Activated T-helper 2 cell treated with anti-CD3 and anti-CD28 coated beads, Interferon-gamma antibody, Interleukin-2, Interleukin-4, amounts not matched to agents 10 μg/mL and 5 μg/mL and 100 μg/mL, durations not matched to agents 14 hours and 24 hours and 36 hours (primary cell): ENCODE results near the gene B4GALT1. TPM values are rescaled to one million over a fixed set of nuclear protein-coding genes. Genes with fewer than 3 reads are reported as not detected.

Source experiments
- DNase-seq: peaks from one replicate; pipeline ENCODE4 v3.0.0; 2021; ENCODE audit warnings: low spot score
- H3K27ac Mint-ChIP-seq: one replicate; pipeline ENCODE4 v1.8.0; 2021; ENCODE audit warnings: mixed read lengths
- H3K27me3 Mint-ChIP-seq: one replicate; pipeline ENCODE4 v1.8.0; 2021; ENCODE audit warnings: low read depth, mixed read lengths
- H3K36me3 Mint-ChIP-seq: one replicate; pipeline ENCODE4 v1.8.0; 2021; ENCODE audit warnings: low read depth, mixed read lengths
- H3K4me1 Mint-ChIP-seq: one replicate; pipeline ENCODE4 v1.8.0; 2021; ENCODE audit warnings: low read depth, mixed read lengths
- H3K4me3 Mint-ChIP-seq: one replicate; pipeline ENCODE4 v1.8.0; 2021; ENCODE audit warnings: low read depth, mild to moderate bottlenecking, moderate library complexity, mixed read lengths
- H3K9me3 Mint-ChIP-seq: one replicate; pipeline ENCODE4 v1.8.0; 2021; ENCODE audit warnings: mixed read lengths
- intact Hi-C: fragments of 100-400 bp; cut with micrococcal nuclease; formaldehyde crosslinking; loops from one replicate; pipeline ENCODE4 v1.15.1; 2023
- total RNA-seq: library from RNA; stranded (reverse); gene quantifications from 2 replicates; pipeline ENCODE4 v1.2.3, GENCODE V29; 2022

B4GALT1 gene
- total RNA-seq, 1 donor from 2014 or later: 60.6 TPM

GRCh38 chr9:33127881-33128280 lies 39.3 kb downstream of the B4GALT1 start:
- intact Hi-C loops: no loop called here
- Mint-ChIP-seq H3K36me3 (peaks cover 75% of the 10 kb centered on the region), H3K4me1 (peaks cover 24% of the 10 kb centered on the region), H3K4me3 (no peak overlapping the region), H3K9me3 (no peaks in the 10 kb centered on the region), H3K27me3 (no peaks in the 10 kb centered on the region), H3K27ac (peak overlapping the region; percentile 0)
- DNase-seq: no peak

DNA sequence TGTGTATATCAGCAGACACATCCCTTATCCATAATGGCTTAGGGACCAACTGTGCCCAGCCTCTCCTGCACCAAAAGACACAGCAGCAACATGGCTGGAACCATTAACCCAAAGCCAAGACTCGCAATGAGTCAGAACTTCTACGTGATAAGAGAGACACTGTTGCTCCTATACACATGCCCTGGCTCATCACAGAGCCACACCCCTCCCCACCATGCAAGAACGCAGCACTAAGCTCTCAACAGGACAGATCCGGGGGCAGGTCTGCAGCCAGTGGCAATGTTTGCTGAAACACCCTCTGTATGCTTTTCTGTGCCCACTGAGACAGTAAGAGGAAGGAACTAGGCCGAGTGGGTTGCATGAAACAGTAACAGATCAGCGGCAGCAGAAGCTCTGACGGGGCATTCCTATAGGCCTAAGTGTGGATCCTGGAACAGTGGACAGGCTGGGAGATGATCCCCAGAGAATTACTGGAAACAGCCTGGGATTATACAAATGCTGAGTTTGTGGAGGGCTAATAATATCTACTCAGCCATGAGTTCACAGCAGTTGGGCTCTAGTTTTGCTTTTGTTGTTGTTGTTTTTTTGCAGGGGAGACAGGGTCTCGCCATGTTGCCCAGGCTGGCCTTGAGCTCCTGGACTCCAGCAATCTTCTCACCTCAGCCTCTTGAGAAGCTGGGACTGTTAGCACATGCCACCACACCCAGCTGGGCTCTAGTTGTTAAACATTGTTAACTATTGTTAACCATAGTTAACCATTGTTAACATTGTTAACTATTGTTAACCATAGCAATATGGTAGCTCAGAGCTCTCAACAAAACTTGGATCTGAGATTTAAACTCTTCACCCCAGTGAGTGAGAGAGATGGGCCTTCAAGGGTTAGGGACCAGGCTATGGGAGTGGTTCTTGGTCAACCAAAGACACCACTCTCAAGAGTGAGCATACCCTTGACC lies 41.0 kb downstream of the B4GALT1 start:
- DNase-seq: no peak
- no peaks in the 10 kb centered on the region for H3K27me3 Mint-ChIP-seq
- peaks cover 19% of the 10 kb centered on the region for H3K4me1 Mint-ChIP-seq
- H3K9me3 Mint-ChIP-seq: no peaks in the 10 kb centered on the region
- no peak overlapping the region for H3K4me3 Mint-ChIP-seq
- intact Hi-C loops: no loop called here
- H3K36me3 Mint-ChIP-seq: peaks cover 60% of the 10 kb centered on the region
- peak overlapping the region; percentile 15 for H3K27ac Mint-ChIP-seq

DNA sequence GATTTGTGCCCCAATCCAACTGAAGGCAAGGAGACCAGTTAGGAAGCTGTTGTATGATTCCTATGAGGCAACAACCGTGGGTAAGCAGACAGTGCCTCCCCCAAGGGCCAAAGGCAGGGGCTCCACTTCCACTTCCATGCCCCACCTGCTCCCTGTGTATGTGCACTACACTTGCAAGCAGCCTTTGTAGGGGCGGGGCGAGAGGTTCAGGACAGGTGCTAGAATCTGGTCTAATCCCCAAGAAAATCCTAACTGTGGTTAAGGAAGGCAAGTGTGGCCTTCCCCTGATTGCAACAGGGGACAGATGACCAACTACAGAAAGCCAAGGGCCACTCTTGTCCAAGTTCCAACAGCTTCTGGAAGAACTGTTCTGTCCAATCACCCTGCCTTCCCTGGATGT lies 41.7 kb downstream of the B4GALT1 start:
- no peak for DNase-seq
- no peaks in the 10 kb centered on the region for H3K9me3 Mint-ChIP-seq
- H3K36me3 Mint-ChIP-seq: peaks cover 58% of the 10 kb centered on the region
- intact Hi-C loops: no loop called here
- no peaks in the 10 kb centered on the region for H3K27me3 Mint-ChIP-seq
- peaks cover 18% of the 10 kb centered on the region for H3K4me1 Mint-ChIP-seq
- H3K4me3 Mint-ChIP-seq: no peak overlapping the region
- H3K27ac Mint-ChIP-seq: no peak overlapping the region

- H3K27ac Mint-ChIP-seq: no peak overlapping the region
- H3K36me3 Mint-ChIP-seq: peaks cover 59% of the 10 kb centered on the region
- H3K27me3 Mint-ChIP-seq: no peaks in the 10 kb centered on the region
- no peak overlapping the region for H3K4me3 Mint-ChIP-seq
- intact Hi-C loops: no loop called here
- H3K4me1 Mint-ChIP-seq: peaks cover 17% of the 10 kb centered on the region
- no peaks in the 10 kb centered on the region for H3K9me3 Mint-ChIP-seq
- no peak for DNase-seq
Observed at GRCh38 chr9:33124751-33125381, 42.3 kb downstream of the B4GALT1 start.

GRCh38 chr9:33124046-33124445 lies 43.1 kb downstream of the B4GALT1 start:
- no peak overlapping the region for H3K4me3 Mint-ChIP-seq
- H3K9me3 Mint-ChIP-seq: no peaks in the 10 kb centered on the region
- no peak for DNase-seq
- H3K4me1 Mint-ChIP-seq: peaks cover 12% of the 10 kb centered on the region
- H3K36me3 Mint-ChIP-seq: peaks cover 56% of the 10 kb centered on the region
- intact Hi-C loops: no loop called here
- H3K27ac Mint-ChIP-seq: no peak overlapping the region
- no peaks in the 10 kb centered on the region for H3K27me3 Mint-ChIP-seq

DNA sequence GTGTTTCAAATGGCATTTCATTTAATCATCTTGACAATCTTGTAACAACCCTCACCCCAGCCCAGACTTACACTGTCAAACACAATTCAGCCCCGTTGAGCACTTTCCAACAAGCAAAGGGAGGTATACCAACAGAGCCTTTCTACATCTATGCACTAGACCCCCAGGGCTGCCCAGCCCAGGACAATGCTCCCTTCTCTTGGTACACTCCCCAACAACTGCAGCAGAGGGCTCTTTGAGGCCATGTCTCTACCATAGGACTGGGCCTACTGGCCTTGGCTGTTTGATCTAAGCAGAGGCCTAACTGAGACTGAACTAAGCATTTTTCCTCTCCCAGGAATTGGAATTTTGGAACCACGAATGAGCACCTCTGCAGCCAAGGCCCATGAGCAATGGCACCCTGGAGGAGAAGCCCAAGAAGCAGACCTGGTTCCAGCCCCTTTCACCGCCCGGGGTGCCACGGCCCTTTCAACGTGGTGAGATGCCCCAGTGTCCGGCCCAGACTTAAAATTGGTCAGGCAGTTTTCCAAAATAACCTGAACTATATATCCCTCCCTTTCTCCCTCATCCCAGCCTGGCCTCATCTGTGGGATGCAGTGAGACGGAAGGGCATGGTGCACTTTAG lies 43.6 kb downstream of the B4GALT1 start:
- Mint-ChIP-seq H3K27me3 (no peaks in the 10 kb centered on the region), H3K4me3 (no peak overlapping the region), H3K27ac (no peak overlapping the region), H3K36me3 (peaks cover 50% of the 10 kb centered on the region), H3K9me3 (no peaks in the 10 kb centered on the region), H3K4me1 (peaks cover 14% of the 10 kb centered on the region)
- no peak for DNase-seq
- intact Hi-C loops: no loop called here

DNA sequence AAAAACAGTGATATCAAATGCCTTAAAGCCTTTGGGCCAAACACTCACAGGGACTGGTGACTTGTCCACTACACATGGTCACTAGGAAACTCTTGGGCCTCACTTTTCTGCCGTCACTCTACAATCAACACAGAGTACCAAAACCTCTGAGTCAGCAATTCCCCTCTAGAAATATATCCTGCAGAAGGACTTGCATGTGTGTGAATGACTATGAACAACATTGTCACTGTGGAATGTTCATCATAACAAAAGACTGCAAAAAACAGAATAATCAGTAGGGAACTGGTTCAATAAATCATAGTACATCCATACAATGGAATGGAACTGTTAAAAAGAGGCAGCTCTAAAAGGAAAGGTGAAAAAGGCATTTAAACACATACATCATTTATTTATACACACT lies 46.5 kb downstream of the B4GALT1 start:
- peaks cover 44% of the 10 kb centered on the region for H3K36me3 Mint-ChIP-seq
- H3K4me1 Mint-ChIP-seq: peaks cover 27% of the 10 kb centered on the region
- H3K27me3 Mint-ChIP-seq: no peaks in the 10 kb centered on the region
- no peaks in the 10 kb centered on the region for H3K9me3 Mint-ChIP-seq
- DNase-seq: no peak
- intact Hi-C loops: no loop called here
- no peak overlapping the region for H3K27ac Mint-ChIP-seq
- no peak overlapping the region for H3K4me3 Mint-ChIP-seq

DNA sequence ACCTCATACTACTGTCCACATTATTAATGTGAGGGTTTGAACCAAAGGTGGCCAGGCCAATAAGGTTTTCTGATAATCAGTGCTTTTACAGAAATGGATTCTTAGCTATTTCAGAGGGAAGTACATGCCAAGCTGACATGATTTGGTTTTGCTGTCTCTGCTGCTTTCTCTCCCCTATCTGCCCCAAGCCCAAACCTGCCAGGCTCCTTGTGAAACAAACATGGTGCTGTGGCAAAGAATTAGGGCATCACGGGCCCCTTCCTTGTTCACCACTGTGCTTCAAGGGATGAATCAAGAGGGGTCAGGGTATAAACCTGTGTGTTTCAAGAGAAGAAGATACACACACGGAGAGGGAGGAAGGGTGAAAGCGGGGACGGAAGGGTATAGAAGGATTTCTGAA lies 49.3 kb downstream of the B4GALT1 start:
- no peaks in the 10 kb centered on the region for H3K9me3 Mint-ChIP-seq
- intact Hi-C loops: loop anchor here (2.0 kb wide), 1 partner anchor 37 kb away; no protein-coding TSS in a partner anchor
- DNase-seq: no peak
- no peak overlapping the region for H3K4me3 Mint-ChIP-seq
- H3K27me3 Mint-ChIP-seq: no peaks in the 10 kb centered on the region
- H3K36me3 Mint-ChIP-seq: peaks cover 59% of the 10 kb centered on the region
- H3K27ac Mint-ChIP-seq: peak overlapping the region; percentile 1
- H3K4me1 Mint-ChIP-seq: peaks cover 23% of the 10 kb centered on the region

DNA sequence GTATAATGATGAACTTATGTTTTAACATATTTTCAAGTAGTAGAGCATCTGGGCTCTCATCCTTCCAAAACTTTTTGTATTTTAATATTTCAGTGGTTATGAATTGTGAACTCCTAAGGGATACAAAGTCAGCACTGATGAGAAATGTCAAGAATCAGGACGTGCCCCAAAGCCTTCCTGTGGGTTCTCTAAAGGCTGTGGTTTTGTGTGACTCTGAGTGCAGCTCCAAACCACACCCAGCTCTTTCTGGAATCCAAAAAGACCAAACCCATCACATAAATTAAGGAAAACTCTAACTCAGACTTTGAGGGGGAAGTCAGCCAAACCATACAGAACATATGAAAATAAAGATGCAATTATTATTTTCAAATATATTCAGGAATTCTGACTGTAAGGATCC lies 49.8 kb downstream of the B4GALT1 start:
- intact Hi-C loops: loop anchor here (2.0 kb wide), 1 partner anchor 37 kb away; no protein-coding TSS in a partner anchor
- Mint-ChIP-seq H3K27me3 (no peaks in the 10 kb centered on the region), H3K36me3 (peaks cover 64% of the 10 kb centered on the region), H3K9me3 (no peaks in the 10 kb centered on the region), H3K27ac (peak overlapping the region; percentile 84), H3K4me1 (peaks cover 23% of the 10 kb centered on the region), H3K4me3 (peak overlapping the region; percentile 46)
- DNase-seq: no peak

DNA sequence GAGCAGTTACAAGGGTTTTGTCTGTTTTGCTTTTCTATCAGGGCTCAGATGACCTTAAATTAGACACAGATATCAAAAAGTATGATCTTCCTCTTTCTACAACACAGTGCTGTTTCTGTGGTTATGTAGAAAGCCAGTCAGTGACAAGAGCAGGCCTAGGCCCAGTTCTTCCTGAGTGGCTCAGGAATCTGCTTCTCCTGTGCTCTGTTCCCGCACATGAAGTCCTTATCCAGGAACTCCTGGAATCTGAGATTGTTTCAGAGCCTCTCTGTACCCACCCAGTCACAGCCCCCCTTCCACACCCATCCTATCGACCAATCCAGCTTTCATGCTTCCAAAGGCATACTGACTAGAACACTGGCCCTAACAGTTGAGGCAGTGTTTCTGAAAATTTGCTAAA lies 50.3 kb downstream of the B4GALT1 start:
- DNase-seq: no peak
- Mint-ChIP-seq H3K27me3 (no peaks in the 10 kb centered on the region), H3K27ac (peak overlapping the region; percentile 84), H3K36me3 (peaks cover 66% of the 10 kb centered on the region), H3K4me1 (peaks cover 21% of the 10 kb centered on the region), H3K4me3 (peak overlapping the region; percentile 37), H3K9me3 (no peaks in the 10 kb centered on the region)
- intact Hi-C loops: loop anchor here (2.0 kb wide), 1 partner anchor 36 kb away; no protein-coding TSS in a partner anchor

- Mint-ChIP-seq H3K4me3 (no peak overlapping the region), H3K9me3 (no peaks in the 10 kb centered on the region), H3K36me3 (peaks cover 66% of the 10 kb centered on the region), H3K27me3 (no peaks in the 10 kb centered on the region), H3K4me1 (peaks cover 14% of the 10 kb centered on the region), H3K27ac (no peak overlapping the region)
- DNase-seq: no peak
- intact Hi-C loops: no loop called here
Observed at GRCh38 chr9:33114746-33115145, 52.4 kb downstream of the B4GALT1 start.

GRCh38 chr9:33113799-33114547 lies 53.2 kb downstream of the B4GALT1 start:
- Mint-ChIP-seq H3K27me3 (no peaks in the 10 kb centered on the region), H3K4me1 (peaks cover 14% of the 10 kb centered on the region), H3K27ac (no peak overlapping the region), H3K9me3 (no peaks in the 10 kb centered on the region), H3K36me3 (peaks cover 63% of the 10 kb centered on the region), H3K4me3 (no peak overlapping the region)
- intact Hi-C loops: no loop called here
- no peak for DNase-seq
